HG02884 (cell line): ENCODE measurements around the gene ZNF821.
"Not testable (repeated sequence)": the region's sequence is repeated elsewhere in the genome, so short reads cannot be mapped to it uniquely, and the experiment has no call there.

ENCODE experiments used
- ATAC-seq: cut with Tn5 transposase; IDR thresholded peaks from one replicate; pipeline ENCODE4 v1.9.1; 2021; ENCODE audit warnings: mild to moderate bottlenecking, moderate library complexity; ENCODE audit not compliant: unreplicated experiment

The ZNF821 gene

DNA sequence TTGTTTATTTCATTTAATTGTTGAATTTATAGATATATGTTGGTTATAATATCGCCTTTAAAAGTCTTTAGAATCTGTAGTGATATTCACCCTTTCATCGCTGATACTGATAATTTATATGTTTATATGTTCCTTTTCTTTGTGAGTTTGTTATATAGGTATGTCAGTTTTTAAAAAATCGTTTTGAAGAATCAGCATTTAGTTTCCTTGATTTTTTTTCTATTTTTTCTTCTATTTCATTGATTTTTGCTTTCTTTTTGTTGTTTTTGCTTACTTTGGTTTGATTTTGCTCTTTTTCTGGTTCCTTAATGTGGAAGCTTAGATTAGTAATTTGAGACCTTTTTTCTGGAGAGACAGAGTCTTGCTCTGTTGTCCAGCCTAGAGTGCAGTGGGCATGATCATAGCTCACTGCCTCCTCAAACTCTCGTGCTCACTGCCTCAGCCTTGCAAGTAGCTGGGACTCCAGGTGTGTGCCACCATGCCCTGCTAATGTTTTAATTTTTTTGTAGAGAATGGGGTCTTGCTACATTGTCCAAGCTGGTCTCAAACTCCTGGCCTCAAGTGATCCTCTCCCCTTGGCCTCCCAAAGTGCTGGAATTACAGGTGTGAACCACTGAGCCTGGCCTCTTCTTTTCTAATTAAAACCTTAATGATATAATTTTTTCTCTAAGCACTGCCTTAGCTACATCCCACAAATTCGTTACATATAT is 18.8 kb upstream of the ZNF821 start:
- no peak for ATAC-seq

DNA sequence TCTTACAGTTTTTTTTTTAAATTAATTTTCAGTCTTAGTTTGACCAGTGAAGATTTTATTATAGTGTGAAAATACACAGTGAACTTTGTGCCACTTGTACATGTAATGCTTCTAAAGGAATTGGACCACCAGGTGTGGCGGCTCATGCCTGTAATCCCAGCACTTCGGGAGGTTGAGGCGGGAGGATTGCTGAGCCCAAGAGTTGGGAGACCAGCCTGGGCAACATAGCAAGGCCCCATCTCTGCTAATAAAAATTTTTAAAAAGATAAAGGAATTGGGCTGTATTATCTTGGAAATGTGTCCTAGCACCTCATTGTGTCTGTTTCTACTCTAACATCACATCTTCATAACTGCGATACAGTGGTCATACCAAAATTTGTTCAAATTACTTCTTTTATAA is 15.2 kb upstream of the ZNF821 start:
- no peak for ATAC-seq

GRCh38 chr16:71896764-71897368 is 12.9 kb upstream of the ZNF821 start:
- ATAC-seq, result no peak

DNA sequence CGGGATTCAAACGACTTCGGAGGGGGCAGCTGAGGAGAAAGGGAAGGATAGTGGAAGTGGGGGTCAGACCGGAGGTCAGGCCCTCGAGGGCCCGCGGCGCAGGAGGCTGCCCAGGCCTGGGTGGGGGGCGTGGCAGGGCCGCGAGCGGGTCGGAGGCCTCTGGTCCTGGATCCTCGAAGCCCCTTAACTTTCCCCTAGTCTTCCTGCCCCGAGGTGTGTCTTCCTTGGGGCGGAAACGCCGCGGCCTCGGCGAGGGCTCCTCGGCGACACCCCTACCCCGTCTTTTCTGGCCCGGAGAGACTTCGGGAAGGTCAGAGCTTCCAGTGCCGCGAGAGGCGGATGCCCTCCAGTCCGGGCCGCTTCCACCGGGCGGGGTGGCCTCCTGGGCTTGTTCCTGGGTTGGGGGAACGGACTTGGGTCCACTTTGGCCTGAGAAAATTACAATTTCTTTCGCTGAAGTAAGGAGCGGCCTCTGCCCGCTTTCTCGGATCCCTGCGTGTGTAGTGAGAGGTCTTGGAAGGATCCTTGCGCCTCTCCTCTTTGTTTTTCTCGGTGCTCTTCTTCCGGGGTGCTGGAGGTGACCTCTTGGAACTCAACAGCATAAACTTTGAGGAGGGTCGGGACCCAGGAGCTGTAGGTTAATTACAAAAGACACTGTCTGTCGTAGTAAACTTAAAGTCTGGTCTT is 11.8 kb upstream of the ZNF821 start:
- peak; percentile 11 for ATAC-seq

DNA sequence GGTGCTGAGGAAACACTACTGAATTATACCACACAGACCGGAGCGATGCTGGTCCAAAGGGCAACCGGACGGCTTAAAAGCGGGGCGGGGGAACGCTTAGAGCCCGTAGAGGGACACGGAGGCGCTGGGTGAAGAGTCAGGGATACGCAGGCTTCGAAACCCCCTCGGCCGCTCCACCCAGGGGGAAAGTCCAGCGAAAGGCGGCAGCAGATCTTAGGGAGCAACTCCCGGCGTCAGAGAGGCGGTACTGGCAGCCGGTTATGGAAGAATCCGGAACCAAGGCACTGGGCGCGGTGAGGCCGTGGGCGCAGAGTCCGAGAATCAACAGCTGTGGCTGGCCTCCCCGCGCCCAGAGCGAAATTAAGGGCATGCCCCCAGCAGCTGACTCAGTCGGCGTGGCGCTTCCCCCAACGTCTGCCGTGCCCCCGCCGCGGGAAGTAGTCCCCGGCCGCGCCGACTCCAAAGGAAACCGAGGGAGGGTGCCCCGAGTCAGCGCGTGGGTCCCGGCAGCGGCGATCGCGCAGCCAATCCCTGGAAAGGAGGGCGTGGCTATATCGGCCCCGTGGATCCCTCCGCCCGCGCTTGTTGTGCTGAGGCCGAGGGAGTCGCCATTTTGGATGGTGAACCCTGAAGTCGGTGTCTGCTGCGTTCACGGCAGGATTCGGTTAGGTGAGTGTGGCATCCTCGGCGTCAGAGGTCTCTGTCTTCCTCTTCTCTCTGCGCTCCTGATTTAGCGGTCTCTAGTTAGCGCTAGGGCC is 11.1 kb upstream of the ZNF821 start, which contains the start of gene IST1:
TSS of gene IST1 (plus strand) at position 611 of the 758 bp plus-strand sequence. CDS start 20,110 bp downstream, outside the sequence.
- peak; percentile 78 for ATAC-seq

GRCh38 chr16:71894229-71894920 is 10.4 kb upstream of the ZNF821 start:
- no peak for ATAC-seq

DNA sequence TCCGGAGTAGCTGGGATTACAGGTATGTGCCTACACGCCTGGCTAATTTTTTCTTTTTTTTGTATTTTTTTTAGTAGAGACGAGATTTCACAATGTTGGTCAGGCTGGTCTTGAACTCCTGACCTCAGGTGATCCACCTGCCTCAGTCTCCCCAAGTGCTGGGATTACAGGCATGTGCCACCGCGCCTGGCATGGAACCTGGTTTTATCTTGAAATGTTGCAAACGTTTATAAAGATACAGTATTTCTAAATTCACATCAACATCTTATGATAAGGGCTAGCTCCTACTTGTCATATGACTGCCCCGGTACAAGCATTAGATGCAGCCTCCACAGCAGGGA is 9.9 kb upstream of the ZNF821 start:
- no peak for ATAC-seq

- no peak for ATAC-seq
These were observed 5.2 kb upstream of the ZNF821 start for GRCh38 chr16:71889147-71889546.

DNA sequence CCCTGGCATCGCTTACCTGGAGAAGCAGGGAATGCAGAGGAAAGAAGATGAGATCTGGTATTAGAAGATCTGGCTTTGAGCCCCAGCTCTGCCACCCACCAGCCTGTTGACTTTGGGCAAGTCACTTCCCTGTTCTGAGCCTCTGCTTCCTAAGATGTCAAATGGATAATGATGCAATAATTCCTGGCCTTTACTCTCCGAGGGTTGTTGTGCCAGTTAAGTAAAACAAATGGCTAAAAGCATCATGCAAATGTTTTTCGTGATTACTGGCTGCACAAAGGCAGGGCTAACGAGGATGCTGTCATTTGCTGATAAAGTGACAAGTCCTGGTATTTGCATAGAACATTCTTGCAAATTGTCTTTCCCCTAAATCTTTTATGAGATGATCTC is 1.3 kb upstream of the ZNF821 start:
- ATAC-seq, result no peak

- peak; percentile 24 for ATAC-seq
These were observed 674 bp downstream of the ZNF821 start for GRCh38 chr16:71883168-71883848.

DNA sequence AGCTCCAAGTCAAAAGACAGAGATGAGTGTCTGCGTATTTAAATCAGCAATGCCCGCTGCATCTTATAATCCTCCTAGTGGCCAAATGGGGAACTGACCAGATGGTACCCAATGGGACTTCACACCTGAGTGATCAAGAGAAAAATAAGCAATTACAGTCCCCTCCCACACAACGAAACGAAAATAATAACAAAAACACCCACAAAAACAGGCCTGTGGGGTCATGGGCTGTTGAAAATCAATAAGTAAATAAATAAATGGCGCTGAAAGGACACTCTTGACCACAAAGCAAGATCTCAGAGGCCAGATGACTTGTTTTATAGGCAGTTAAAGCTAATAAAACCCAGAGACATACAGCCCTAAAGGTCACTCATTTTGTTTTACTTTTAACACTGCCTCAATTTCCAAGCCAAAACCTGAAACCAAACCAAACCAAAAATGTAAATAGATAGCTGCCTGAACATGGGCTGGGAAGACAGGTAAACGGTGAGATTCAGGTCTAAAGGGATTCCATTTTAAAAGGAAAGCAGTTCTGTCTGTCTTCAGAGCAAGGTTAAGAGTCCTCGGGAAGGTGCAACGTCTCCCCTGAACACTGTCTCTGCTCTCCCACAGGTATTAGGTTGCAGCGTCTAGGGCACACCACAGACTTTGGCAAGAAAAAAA is 1.3 kb downstream of the ZNF821 start:
- no peak for ATAC-seq

- no peak for ATAC-seq
These were observed 3.8 kb downstream of the ZNF821 start for GRCh38 chr16:71880176-71880575.

- ATAC-seq, result no peak
These were observed 5.1 kb downstream of the ZNF821 start for GRCh38 chr16:71878911-71879310.

GRCh38 chr16:71873199-71873598 is 10.8 kb downstream of the ZNF821 start:
- no peak for ATAC-seq

- no peak for ATAC-seq
These were observed 13.2 kb downstream of the ZNF821 start for GRCh38 chr16:71870818-71871217.

DNA sequence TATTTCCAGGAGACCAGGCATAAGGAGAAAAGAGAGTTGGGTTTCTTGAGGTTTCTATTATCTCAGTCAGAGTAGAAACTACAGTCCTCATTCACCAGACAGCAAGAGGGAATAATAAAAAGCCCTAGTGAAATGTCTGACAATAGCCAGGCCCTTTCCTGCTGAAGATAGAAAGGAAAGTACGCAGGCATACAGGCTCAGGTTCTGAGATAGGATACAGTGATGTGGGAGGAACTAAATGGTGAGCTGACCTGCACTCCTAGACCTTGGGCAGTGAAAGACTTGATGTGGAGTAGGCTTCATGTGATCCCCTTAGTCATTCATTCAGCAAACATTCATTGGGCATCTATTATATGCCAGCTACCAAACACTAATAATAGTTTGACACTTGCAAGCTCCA is 14.9 kb downstream of the ZNF821 start:
- ATAC-seq, result no peak

DNA sequence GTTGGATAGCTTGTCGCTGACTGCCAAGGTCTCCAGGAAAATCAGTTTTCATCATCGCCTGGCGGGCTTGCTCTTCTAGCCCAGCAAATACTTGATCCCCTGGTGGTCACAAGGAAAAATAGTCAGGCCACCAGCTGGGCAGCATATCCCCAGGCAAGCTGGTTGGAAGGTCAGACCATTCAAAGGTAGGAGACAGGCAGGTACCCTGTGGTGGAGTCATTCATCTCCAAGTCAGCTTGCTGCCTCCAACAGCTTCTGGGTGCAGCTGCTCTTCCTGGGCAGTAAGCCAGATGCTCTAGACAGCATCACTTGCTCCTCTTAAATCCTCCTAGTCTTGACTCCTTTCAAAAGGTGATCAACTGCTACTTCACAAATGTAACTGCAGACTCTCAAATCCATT is 16.0 kb downstream of the ZNF821 start:
- ATAC-seq, result no peak

GRCh38 chr16:71867175-71867574 is 16.8 kb downstream of the ZNF821 start:
- ATAC-seq, result not testable (repeated sequence)

- no peak for ATAC-seq
These were observed 18.7 kb downstream of the ZNF821 start for GRCh38 chr16:71865173-71865863.
